Measurements from ENCODE around the gene KRT14. TPM values are rescaled to one million over a fixed set of nuclear protein-coding genes. Genes with fewer than 3 reads are reported as not detected.
"Not testable (repeated sequence)": the region's sequence is repeated elsewhere in the genome, so short reads cannot be mapped to it uniquely, and the experiment has no call there.

The KRT14 gene
- total RNA-seq, 1 experiment from 2014 or later, result not detected

DNA sequence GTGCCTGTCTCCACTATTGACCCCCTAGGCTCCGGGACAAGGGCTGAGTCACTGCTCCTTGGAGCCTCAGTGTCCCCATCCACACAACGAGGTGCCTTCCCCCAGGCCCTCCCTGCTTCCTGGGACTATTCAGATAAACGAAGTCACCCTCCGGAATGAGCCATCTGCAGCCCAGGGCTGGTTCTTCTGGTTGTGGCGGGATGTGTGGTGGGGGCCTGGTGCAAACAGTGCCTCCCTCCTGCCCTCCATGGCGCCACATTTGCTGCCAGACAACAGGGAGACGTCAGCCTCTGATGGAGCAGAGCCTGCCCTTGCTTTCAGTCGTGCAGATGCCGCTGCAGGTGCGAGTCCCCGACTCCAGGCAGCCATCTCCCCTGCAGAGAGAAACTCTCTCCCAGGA, 31.0 kb upstream of the KRT14 start:
- Histone ChIP-seq H3K9me3 (ENCODE audit: control insufficient read depth, insufficient read depth, low read depth, low read length) (no peaks in the 10 kb centered on the region), H3K4me1 (ENCODE audit: control insufficient read depth, insufficient read depth, low read length) (peaks cover 7% of the 10 kb centered on the region), H3K27ac (ENCODE audit: low read length) (no peak overlapping the region), H3K27me3 (ENCODE audit: control insufficient read depth, insufficient read depth, low read length) (no peaks in the 10 kb centered on the region), H3K36me3 (ENCODE audit: control insufficient read depth, insufficient read depth, low read length) (no peaks in the 10 kb centered on the region), H3K4me3 (ENCODE audit: low read depth in 2 of 2, low read length in 2 of 2) (no peak overlapping the region)
- intact Hi-C loops (cut with micrococcal nuclease; ENCODE audit: unreplicated experiment), result no loop called here
- TF ChIP-seq, protein P1, sequence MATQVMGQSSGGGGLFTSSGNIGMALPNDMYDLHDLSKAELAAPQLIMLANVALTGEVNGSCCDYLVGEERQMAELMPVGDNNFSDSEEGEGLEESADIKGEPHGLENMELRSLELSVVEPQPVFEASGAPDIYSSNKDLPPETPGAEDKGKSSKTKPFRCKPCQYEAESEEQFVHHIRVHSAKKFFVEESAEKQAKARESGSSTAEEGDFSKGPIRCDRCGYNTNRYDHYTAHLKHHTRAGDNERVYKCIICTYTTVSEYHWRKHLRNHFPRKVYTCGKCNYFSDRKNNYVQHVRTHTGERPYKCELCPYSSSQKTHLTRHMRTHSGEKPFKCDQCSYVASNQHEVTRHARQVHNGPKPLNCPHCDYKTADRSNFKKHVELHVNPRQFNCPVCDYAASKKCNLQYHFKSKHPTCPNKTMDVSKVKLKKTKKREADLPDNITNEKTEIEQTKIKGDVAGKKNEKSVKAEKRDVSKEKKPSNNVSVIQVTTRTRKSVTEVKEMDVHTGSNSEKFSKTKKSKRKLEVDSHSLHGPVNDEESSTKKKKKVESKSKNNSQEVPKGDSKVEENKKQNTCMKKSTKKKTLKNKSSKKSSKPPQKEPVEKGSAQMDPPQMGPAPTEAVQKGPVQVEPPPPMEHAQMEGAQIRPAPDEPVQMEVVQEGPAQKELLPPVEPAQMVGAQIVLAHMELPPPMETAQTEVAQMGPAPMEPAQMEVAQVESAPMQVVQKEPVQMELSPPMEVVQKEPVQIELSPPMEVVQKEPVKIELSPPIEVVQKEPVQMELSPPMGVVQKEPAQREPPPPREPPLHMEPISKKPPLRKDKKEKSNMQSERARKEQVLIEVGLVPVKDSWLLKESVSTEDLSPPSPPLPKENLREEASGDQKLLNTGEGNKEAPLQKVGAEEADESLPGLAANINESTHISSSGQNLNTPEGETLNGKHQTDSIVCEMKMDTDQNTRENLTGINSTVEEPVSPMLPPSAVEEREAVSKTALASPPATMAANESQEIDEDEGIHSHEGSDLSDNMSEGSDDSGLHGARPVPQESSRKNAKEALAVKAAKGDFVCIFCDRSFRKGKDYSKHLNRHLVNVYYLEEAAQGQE (IDR thresholded peaks at IDR 0.05; ENCODE audit: insufficient read depth in 1 of 2, low read depth in 2 of 2, low read length in 1 of 2), result no peak
- TF ChIP-seq POLR2AphosphoS5 (IDR thresholded peaks at IDR 0.05; ENCODE audit: low read depth, low read length) (no peak), SIN3A (IDR thresholded peaks at IDR 0.05; ENCODE audit: borderline replicate concordance, insufficient read depth, low read depth, low read length) (no peak), TCF7L2 (IDR thresholded peaks at IDR 0.05; ENCODE audit: low read depth, low read length) (no peak)
- TF ChIP-seq, protein P2, sequence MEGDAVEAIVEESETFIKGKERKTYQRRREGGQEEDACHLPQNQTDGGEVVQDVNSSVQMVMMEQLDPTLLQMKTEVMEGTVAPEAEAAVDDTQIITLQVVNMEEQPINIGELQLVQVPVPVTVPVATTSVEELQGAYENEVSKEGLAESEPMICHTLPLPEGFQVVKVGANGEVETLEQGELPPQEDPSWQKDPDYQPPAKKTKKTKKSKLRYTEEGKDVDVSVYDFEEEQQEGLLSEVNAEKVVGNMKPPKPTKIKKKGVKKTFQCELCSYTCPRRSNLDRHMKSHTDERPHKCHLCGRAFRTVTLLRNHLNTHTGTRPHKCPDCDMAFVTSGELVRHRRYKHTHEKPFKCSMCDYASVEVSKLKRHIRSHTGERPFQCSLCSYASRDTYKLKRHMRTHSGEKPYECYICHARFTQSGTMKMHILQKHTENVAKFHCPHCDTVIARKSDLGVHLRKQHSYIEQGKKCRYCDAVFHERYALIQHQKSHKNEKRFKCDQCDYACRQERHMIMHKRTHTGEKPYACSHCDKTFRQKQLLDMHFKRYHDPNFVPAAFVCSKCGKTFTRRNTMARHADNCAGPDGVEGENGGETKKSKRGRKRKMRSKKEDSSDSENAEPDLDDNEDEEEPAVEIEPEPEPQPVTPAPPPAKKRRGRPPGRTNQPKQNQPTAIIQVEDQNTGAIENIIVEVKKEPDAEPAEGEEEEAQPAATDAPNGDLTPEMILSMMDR (IDR thresholded peaks at IDR 0.05), result no peak
- ChIA-PET CTCF (no interaction called here), POLR2A (no interaction called here)
- in situ Hi-C loops (cut with HindIII; ENCODE audit: low pct_unique_long_range_greater_than_20kb, low sequenced_read_pairs), result no loop called here
- ATAC-seq, result peak; percentile 30
- DNase-seq (ENCODE audit: low read depth, low spot score), result no peak
- BruUV-seq (replicated peaks), result no TSS peak

DNA sequence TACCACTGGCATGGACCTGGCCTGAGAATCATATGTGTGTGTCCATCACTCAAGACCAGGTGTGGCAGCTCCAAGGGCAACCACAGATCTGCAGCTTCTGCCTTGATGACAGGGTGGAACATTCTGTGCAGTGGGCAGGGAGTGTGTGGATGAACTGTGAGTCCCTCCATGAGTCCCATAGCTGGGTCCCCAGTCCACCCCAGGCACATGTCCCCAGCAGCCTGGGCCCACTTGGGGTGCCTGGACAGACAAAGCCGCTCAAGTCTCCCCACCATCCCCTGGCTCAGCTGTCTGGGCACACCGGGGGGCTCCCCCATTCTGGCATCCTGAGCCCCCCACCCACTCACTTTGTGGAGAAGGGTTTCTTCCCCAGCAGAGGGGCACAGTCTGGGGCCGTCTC, 30.4 kb upstream of the KRT14 start:
- Histone ChIP-seq H3K9me3 (ENCODE audit: control insufficient read depth, insufficient read depth, low read depth, low read length) (no peaks in the 10 kb centered on the region), H3K4me1 (ENCODE audit: control insufficient read depth, insufficient read depth, low read length) (peaks cover 8% of the 10 kb centered on the region), H3K36me3 (ENCODE audit: control insufficient read depth, insufficient read depth, low read length) (no peaks in the 10 kb centered on the region), H3K27ac (ENCODE audit: low read length) (no peak overlapping the region), H3K4me3 (ENCODE audit: low read depth in 2 of 2, low read length in 2 of 2) (no peak overlapping the region), H3K27me3 (ENCODE audit: control insufficient read depth, insufficient read depth, low read length) (no peaks in the 10 kb centered on the region)
- intact Hi-C loops (cut with micrococcal nuclease; ENCODE audit: unreplicated experiment), result no loop called here
- no peak for TF ChIP-seq SIN3A (IDR thresholded peaks at IDR 0.05; ENCODE audit: borderline replicate concordance, insufficient read depth, low read depth, low read length)
- no peak for TF ChIP-seq POLR2AphosphoS5 (IDR thresholded peaks at IDR 0.05; ENCODE audit: low read depth, low read length)
- no peak for TF ChIP-seq TCF7L2 (IDR thresholded peaks at IDR 0.05; ENCODE audit: low read depth, low read length)
- TF ChIP-seq, protein P2 (IDR thresholded peaks at IDR 0.05), result no peak
- TF ChIP-seq, protein P1 (IDR thresholded peaks at IDR 0.05; ENCODE audit: insufficient read depth in 1 of 2, low read depth in 2 of 2, low read length in 1 of 2), result no peak
- ATAC-seq (no peak; the same call in 1 of the 2 replicates), DNase-seq (ENCODE audit: low read depth, low spot score) (no peak)
- in situ Hi-C loops (cut with HindIII; ENCODE audit: low pct_unique_long_range_greater_than_20kb, low sequenced_read_pairs), result no loop called here
- ChIA-PET CTCF (interaction anchor here (0.6 kb wide), 1 partner anchor 46 kb away, joined by 4 read pairs; no protein-coding TSS in a partner anchor), POLR2A (no interaction called here)
- BruUV-seq (replicated peaks), result no TSS peak

DNA sequence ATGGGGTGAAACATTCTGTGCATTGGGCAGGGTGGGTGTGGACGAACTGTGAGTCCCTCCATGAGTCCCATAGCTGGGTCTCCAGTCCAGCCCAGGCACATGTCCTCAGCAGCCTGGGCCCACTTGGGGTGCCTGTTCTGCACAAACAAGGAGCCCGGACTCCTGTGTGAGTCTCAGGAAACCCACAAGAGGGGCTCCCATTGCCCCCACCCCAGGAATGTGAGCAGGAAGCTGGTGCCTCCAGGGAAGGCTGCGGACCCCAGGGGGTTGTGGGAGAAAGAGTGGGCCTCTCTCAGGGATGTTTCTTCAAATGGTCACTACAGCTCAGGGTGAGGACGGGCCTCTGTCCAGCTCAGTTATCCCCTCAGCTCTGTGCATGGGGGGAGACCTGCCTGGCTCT, 29.8 kb upstream of the KRT14 start:
- BruUV-seq (replicated peaks); in situ Hi-C loops (cut with HindIII; ENCODE audit: low pct_unique_long_range_greater_than_20kb, low sequenced_read_pairs); H3K36me3 ChIP-seq (ENCODE audit: control insufficient read depth, insufficient read depth, low read length); H3K4me1 ChIP-seq (ENCODE audit: control insufficient read depth, insufficient read depth, low read length); ATAC-seq; H3K4me3 ChIP-seq (ENCODE audit: low read depth in 2 of 2, low read length in 2 of 2); DNase-seq (ENCODE audit: low read depth, low spot score); H3K27ac ChIP-seq (ENCODE audit: low read length); H3K27me3 ChIP-seq (ENCODE audit: control insufficient read depth, insufficient read depth, low read length); POLR2A ChIA-PET; intact Hi-C loops (cut with micrococcal nuclease; ENCODE audit: unreplicated experiment); H3K9me3 ChIP-seq (ENCODE audit: control insufficient read depth, insufficient read depth, low read depth, low read length): not testable (repeated sequence)
- CTCF ChIA-PET, result interaction anchor here (0.6 kb wide), 1 partner anchor 47 kb away, joined by 4 read pairs; no protein-coding TSS in a partner anchor

All from Panc1 (cell line).